IPS-11a (cell line): Measurements from ENCODE around the gene KCNK3.

Experiments used
- H3K4me3 ChIP-seq: one replicate; pipeline ENCODE4 v1.5.1; 2013; ENCODE audit warnings: low read depth, low read length, control low read depth

Gene KCNK3

GRCh38 chr2:26685989-26686839, 6.3 kb upstream of the KCNK3 start:
- no peak overlapping the region for H3K4me3 ChIP-seq

- no peak overlapping the region for H3K4me3 ChIP-seq
Measured at GRCh38 chr2:26687328-26687727, 5.2 kb upstream of the KCNK3 start.

- no peak overlapping the region for H3K4me3 ChIP-seq
Measured at GRCh38 chr2:26687801-26688200, 4.7 kb upstream of the KCNK3 start.

GRCh38 chr2:26691161-26691560, 1.4 kb upstream of the KCNK3 start:
- no peak overlapping the region for H3K4me3 ChIP-seq

- H3K4me3 ChIP-seq: no peak overlapping the region
Measured at GRCh38 chr2:26691881-26692278, 642 bp upstream of the KCNK3 start.

- H3K4me3 ChIP-seq: peak overlapping the region; percentile 35
Measured at GRCh38 chr2:26692897-26693849, 651 bp downstream of the KCNK3 start.

GRCh38 chr2:26694001-26694400, 1.5 kb downstream of the KCNK3 start:
- no peak overlapping the region for H3K4me3 ChIP-seq

- no peak overlapping the region for H3K4me3 ChIP-seq
Measured at GRCh38 chr2:26696351-26696816, 3.9 kb downstream of the KCNK3 start.

- no peak overlapping the region for H3K4me3 ChIP-seq
Measured at GRCh38 chr2:26697425-26697824, 4.9 kb downstream of the KCNK3 start.

- no peak overlapping the region for H3K4me3 ChIP-seq
Measured at GRCh38 chr2:26699295-26699694, 6.8 kb downstream of the KCNK3 start.

- H3K4me3 ChIP-seq: no peak overlapping the region
Measured at GRCh38 chr2:26700078-26700477, 7.6 kb downstream of the KCNK3 start.

GRCh38 chr2:26701596-26701995, 9.1 kb downstream of the KCNK3 start:
- H3K4me3 ChIP-seq: no peak overlapping the region

GRCh38 chr2:26702025-26702424, 9.5 kb downstream of the KCNK3 start:
- H3K4me3 ChIP-seq: no peak overlapping the region

GRCh38 chr2:26704441-26704977, 12.0 kb downstream of the KCNK3 start:
- no peak overlapping the region for H3K4me3 ChIP-seq

- H3K4me3 ChIP-seq: no peak overlapping the region
Measured at GRCh38 chr2:26705126-26705525, 12.6 kb downstream of the KCNK3 start.

- H3K4me3 ChIP-seq: no peak overlapping the region
Measured at GRCh38 chr2:26706093-26706492, 13.6 kb downstream of the KCNK3 start.

- H3K4me3 ChIP-seq: no peak overlapping the region
Measured at GRCh38 chr2:26706616-26707473, 14.3 kb downstream of the KCNK3 start.

GRCh38 chr2:26707747-26708146, 15.2 kb downstream of the KCNK3 start:
- H3K4me3 ChIP-seq: no peak overlapping the region

- no peak overlapping the region for H3K4me3 ChIP-seq
Measured at GRCh38 chr2:26708457-26708856, 15.9 kb downstream of the KCNK3 start.

GRCh38 chr2:26709323-26710110, 17.0 kb downstream of the KCNK3 start:
- H3K4me3 ChIP-seq: no peak overlapping the region
